Activated CD4-positive, alpha-beta T cell treated with anti-CD3 and anti-CD28 coated beads for 4 hours (primary cell): Measurements from ENCODE around the gene DLAT.
"Not testable (repeated sequence)": the region's sequence is repeated elsewhere in the genome, so short reads cannot be mapped to it uniquely, and the experiment has no call there.

Source experiments
- DNase-seq, 2 donors: peaks; one replicate each; pipeline ENCODE4 v3.0.0-alpha.2; 2020

DLAT gene

DNA sequence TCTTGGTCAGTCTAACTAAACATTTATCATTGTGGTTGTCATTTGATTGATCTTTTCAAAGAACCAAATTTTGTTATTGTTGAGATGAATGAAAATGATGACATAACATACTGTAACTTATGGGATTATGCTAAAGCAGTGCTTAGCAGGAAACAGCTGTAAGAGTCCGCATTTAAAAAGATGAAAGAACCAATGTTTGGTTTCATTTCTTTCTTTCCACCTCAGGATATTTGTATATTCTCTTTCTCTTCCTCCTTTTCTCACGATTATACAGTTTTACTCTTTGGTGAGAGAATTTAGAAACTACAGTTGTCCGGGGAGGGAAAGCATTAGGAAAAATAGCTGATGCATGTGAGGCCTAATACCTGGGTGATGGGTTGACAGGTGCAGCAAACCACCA lies 25.5 kb downstream of the DLAT start:
- no peak for DNase-seq

DNA sequence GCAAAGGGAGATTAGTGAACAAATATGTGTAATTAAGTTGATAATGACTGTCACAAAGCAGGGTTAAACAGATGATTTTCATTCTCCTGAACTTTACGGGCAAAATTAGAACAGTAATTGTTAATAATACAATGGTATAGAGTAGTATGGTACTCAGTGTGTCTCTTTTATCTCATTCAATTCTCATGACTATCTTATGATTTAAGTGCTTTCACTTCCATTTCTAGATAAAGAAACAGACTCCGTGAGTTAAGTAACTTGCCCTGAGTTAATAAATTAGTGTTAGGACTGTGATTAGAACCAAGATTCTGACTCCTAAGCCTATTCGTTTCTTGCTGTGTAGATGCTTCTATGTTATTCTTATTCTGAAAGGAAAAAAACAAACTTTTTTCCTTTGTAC lies 26.6 kb downstream of the DLAT start:
- no peak for DNase-seq

DNA sequence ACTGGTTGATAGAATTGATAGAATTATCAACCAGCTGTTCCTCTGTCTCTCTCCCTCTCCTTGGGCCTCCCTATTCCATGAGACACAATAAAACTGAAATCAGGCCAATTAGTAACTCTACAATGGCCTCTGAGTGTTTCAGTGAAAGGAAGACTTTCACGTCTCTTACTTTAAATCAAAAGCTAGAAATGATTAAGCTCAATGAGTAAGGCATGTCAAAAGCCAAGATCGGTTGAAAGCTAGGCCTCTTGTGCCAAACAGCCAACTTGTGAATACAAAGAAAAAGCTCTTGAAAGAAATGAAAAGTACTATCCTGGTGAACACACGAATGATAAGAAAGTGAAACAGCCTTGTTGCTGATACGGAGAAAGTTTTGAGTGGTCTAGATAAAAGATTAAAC lies 32.0 kb downstream of the DLAT start:
- no peak for DNase-seq

DNA sequence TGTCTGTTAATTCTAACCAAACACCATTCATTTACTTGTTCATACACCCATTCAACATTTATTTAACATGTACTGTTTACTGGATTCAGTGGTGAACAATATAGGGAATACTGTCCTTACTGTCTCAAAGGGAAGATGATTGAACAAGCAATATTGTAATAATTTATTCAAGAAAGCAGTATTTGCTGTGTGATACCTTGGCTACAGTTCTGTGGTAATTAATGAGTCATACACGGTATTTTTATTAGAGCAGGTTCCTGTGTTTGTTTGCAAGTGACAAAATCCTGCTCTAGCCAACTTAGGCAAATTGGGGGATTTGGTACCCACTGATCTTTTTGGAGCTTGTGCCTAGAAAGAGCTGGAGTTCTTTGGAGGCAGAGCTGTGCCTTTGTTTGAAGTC lies 32.9 kb downstream of the DLAT start:
- DNase-seq, result no peak

DNA sequence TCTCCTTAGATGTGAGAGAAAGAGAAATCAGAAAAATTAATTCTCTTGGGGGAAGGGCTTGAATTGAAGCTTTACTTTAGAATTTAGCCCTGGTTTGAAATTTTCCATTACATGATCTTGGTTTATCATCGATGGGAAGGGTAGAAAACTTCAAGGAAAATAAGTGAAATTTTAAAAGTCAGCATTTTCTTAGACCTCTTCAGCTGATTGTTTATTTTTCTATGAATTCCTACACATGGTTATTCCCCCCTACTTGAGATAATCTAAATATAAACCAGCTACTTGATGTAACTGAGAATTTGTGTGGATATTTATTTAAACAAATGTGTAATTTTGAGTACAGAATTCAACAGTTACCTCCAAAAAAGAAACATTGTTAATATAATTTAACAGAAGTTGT lies 37.7 kb downstream of the DLAT start:
- DNase-seq, result no peak

DNA sequence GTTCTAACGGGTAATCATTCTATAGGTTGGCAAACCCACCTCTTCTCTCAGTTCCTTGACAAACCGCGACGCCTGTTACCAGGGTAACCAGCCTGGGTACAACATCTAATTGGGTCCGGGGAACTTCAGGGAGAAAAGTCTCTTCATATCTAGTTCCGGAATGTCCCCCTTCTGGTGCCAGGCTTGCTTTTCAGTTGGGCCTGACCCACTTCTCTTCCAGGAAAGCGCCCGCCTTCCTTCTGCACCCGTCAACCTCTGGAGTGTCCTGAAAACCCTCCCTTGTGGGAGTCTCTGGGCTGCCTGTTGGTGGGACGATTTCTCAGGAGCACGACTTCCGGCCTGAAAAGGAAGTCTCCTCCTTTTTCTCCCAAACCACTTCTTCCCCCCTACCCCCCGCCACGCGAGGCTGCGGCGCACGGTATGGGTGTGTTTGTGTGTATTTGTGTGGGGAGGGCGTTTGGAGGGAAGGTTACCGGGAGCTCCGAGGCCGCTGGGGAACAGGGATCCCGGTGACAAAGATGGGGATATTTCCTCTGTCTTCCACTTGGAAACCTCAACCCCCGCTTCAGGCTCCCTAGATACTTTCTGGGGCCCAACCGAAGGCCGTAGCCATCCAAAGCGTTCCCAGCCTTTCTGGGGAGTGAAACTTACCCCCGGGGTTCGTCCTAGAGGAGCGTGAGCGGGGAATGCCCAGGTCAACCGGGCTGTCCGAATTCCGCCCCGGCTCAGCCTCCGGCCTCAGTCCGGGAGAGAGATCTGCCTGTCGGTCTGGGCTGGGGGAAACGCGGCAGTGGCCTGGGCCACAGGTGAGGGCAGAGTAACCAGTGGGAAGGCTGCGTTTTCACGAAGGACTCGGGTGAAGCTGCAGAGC lies 49.0 kb downstream of the DLAT start, which contains the start of the genes NKAPD1 and PIH1D2:
Gene NKAPD1 (plus strand): TSS at position 359 of the 871 bp plus-strand sequence. CDS start 1,276 bp downstream, outside the sequence.
Gene PIH1D2 (minus strand): TSS at position 77 of the 871 bp plus-strand sequence. CDS start 843 bp downstream, outside the sequence.
- peak; percentile 76 to 79 for DNase-seq

DNA sequence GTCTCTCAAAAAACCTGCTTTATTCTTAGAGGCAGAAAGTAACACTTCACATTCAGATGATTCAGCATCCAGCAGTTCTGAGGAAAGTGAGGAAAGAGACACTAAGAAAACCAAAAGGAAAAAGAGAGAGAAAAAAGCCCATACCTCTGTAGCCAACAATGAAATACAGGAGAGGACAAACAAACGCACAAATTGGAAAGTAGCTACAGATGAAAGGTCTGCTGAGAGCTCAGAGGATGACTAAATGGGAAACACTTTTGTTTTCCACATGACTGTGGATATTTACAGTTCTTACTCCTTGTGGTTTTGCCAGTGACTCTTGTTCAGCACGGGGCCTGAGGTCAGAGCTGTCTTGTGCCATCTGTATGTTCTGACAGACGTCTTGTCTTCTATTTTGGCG lies 57.5 kb downstream of the DLAT start:
- no peak for DNase-seq

DNA sequence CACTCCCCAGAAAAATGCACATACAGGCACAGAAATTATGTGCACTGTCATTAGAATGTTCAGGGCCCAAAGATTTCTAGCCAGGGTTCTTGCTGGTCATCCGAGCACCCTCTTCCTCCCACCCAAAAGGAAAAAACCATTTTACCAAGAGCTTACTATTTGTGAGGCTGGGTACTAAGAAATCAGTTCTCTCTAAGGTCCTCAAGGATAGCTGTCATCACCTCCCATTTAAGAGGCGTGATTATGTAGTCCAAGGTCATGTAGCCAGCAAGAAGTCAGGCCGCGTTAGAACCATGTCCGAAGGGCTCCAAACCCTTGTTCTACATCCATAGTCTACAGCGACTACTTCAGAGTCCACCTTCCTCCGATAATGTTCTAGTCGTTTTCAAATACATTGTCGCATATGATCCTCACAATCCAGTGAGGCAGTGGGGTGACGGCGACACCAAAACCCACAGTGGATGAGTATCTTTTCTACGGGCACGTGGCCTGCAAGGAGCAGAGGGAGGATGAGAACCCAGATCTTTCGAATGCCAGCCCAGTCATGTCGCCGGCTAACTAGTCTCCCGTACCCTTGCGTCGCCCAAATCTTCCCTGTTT lies 60.7 kb downstream of the DLAT start:
- peak; percentile 30 to 33 for DNase-seq

DNA sequence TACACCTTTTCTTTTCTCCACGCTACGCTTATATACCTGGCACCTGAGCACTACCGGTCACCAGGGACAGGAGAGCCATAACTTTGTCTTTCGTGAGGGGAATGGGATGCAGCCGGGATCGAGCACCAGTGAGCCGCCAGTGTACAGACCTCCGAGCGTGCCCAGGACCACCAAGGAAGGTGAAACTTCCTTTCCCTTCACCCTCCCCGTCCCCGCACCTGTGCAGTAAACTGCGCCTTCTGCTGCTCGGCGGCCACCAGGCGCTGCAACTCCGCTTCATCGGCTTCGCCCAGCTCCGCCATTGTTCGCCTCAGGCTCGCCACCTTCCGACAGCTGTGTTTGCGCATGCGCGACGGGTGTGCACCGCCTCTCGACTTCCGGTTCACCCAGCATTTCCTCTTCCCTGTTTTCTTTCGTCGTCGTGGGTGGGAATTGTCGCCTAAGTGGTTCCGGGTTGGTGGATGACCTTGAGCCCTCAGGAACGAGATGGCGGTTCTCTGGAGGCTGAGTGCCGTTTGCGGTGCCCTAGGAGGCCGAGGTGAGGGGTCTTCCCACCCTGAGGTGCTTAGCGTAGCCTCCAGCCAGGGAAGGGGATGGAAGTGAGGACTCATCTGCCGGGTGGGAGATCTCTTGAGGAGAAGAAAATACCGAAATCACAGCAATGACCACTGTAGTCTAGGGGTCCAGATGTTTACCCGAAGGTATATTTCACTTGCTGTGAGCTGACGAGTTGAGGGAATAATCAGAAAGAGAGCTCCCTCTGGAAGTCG lies 61.4 kb downstream of the DLAT start, which contains the start of the genes SDHD and TIMM8B:
Gene SDHD (plus strand): TSS at position 452 of the 770 bp plus-strand sequence. CDS start 35 bp downstream, at position 487.
Gene TIMM8B (minus strand): TSS at position 335 of the 770 bp plus-strand sequence. CDS start 33 bp downstream, at position 302.
- peak; percentile 95 for DNase-seq

DNA sequence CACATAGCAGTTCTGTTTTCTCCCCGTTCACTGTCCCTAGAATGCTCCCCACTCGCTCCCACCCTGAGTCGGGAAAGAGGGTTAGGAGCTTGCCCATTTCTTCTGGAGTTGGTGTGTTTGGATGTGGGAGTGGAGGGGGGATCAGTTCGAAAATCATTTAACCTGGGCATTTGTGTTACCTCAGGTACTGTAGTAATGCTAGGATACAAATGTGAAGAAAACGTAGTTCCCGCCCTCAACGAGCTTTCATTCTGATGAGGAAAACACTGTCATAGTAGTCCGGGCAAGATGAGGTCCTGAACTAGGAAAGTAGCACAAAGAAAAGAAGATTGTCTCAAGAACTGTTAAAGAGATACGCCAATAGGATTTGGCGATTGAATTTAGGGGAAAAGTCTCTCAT lies 62.0 kb downstream of the DLAT start:
- no peak for DNase-seq

DNA sequence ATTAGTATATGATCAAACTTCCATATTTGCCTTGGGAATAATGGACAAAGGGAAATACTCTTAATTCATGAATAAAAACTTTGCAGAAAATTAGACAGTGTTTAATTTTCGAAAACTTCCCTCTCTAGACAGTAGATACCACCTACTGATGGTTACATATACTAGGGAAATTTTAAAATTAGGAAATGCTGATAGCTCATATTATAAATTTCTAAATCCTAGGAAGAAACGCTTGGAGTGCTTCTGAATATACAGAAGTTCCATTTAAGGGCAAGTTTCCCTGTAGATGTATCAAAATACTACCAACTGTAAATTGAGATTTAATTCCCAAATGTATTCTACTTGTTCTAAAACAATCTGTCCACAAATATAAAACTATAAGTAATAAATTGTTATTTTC lies 70.1 kb downstream of the DLAT start:
- not testable (repeated sequence) for DNase-seq

DNA sequence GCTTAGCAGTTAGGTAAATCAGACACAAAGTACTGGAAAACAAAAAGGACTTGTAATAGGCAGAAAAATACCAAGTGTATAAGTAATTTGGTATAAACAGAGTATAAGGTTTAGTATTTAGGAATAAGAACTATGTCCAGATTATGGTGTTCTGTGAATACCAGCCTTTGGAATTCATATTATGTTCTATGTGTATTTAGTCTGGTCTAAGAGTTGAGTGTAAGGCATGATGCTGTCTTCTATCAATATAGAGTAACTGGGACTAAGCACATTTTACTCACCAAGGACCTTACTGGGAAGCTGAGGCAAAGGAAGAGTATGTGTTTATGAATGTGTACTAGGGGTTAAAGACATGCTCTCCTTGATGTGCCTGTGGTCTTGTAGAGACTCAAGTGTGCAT lies 71.0 kb downstream of the DLAT start:
- DNase-seq, result no peak

DNA sequence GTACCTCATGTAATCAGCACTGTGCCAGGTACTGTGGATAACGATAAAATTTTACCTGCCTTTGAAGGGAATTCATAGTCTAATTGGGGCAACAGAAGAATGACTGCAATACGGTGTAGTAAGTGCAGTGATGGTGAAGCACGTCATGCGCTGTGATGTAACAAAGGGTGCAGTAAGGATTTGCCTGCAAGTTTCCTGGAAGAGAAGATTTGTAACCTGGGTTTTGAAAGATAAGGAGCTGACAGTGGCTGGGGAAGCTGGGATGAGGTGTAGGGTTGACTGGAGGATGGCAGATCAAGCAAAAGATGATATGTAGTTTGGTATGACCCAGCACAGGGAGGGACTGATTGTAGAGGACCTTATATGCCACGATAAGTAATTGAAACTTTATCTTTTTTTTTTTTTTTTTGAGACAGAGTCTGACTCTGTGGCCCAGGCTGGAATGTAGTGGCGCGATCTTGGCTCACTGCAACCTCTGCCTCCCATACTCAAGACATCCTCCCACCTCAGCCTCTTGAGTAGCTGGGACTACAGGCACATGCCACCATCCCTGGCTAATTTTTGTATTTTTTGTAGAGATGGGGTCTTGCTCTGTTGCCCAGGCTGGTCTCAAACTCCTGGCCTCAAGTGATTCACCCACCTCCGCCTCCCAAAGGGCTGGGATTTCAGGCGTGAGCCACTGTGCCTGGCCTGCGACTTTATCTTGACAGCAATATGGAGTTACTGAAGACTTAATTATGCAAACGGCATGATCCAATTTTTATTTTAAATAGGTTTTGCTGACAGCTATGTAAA lies 72.7 kb downstream of the DLAT start:
- DNase-seq, result no peak

DNA sequence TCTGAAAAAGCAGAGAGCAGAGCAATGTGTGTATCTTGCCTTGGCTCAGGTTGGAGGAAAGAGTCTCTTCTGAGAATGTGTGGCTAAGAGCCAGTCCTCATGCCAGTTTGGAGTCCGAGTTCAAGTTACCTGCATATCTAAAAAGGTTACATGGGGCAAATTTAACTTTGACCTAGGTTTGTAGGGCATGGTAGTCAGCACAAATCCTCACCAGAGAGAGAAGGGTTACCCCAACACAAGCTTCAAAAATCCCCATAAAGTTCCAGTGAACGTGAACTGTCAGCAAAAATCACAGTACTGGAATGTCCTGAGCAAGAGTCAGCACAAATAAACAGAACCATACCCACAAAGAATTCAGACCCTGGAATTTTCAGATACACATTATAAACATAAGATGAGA lies 75.3 kb downstream of the DLAT start:
- DNase-seq, result no peak

DNA sequence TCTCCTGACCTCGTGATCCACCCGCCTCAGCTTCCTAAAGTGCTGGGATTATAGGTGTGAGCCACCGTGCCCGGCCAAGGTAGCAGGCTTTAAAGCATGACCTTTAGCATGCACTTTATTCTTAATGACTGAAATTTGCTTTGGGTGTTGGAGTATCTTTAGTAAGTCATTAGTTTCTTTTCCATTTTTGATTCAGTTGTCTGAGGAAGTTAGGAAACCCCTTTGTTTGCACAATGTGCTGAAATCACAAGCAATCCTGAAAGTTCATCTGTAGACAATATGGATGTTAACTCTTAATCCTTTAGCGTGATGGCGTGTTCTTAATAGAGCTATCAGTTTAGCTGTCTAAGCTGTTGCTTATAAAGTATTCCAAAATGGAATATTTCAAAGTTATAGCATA lies 78.2 kb downstream of the DLAT start:
- no peak for DNase-seq

DNA sequence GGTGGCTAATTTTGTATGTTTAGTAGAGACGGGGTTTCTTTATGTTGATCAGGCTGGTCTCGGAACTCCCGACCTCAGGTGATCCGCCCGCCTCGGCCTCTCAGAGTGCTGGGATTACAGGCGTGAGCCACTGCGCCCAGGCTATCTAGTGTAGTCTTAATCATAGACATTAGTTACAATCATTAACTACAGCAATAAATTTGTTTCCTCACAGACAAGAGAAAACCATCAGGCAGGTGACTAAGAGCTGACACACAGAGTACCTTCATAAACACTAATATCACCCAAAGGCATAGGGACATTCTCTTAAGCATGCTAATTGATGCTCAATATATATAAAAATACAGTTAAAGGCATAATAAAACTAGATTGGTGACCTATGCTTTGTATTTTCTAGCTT lies 80.9 kb downstream of the DLAT start:
- DNase-seq, result no peak
